Liver (tissue), 9 donors: Measurements from ENCODE around the gene DCXR. TPM values are rescaled to one million over a fixed set of nuclear protein-coding genes. Genes with fewer than 3 reads are reported as not detected.

ENCODE experiments used
- DNase-seq: peaks from one replicate; pipeline ENCODE4 v3.0.0-alpha.2; 2017; ENCODE audit warnings: low spot score
- H3K27ac ChIP-seq, 2 donors: one replicate each; pipeline ENCODE4 v1.7.0; 2013; ENCODE audit warnings: inconsistent platforms in 2 of 2, low read length in 2 of 2, control low read depth in 1 of 2, low read depth in 1 of 2, mild to moderate bottlenecking in 1 of 2
- H3K27me3 ChIP-seq, 4 donors: one replicate each; pipeline versions ENCODE4 v1.6.1 to v1.7.0; 2013; ENCODE audit warnings: low read length in 3 of 4, inconsistent platforms in 1 of 4, mild to moderate bottlenecking in 1 of 4, moderate library complexity in 1 of 4; ENCODE audit not compliant: control insufficient read depth in 4 of 4, insufficient read depth in 4 of 4
- H3K36me3 ChIP-seq, 4 donors: one replicate each; pipeline versions ENCODE4 v1.6.1 to v1.7.0; 2013; ENCODE audit warnings: low read length in 3 of 4, mild to moderate bottlenecking in 3 of 4, low read depth in 1 of 4, moderate library complexity in 1 of 4; ENCODE audit not compliant: control insufficient read depth in 4 of 4, insufficient read depth in 3 of 4
- H3K4me1 ChIP-seq, 4 donors: one replicate each; pipeline versions ENCODE4 v1.6.1 to v1.7.0; 2013; ENCODE audit warnings: low read length in 3 of 4, mild to moderate bottlenecking in 3 of 4, moderate library complexity in 1 of 4; ENCODE audit not compliant: control insufficient read depth in 4 of 4, insufficient read depth in 4 of 4
- H3K4me3 ChIP-seq, 3 donors: one replicate each; pipeline versions ENCODE4 v1.6.1 to v1.7.0; 2013; ENCODE audit warnings: low read length in 3 of 3, control low read depth in 1 of 3, low read depth in 1 of 3, mild to moderate bottlenecking in 1 of 3
- H3K9ac ChIP-seq, 2 donors: one replicate each; pipeline ENCODE4 v1.7.0; 2013; ENCODE audit warnings: low read length in 2 of 2, mild to moderate bottlenecking in 2 of 2, moderate library complexity in 2 of 2, control low read depth in 1 of 2, low read depth in 1 of 2
- H3K9me3 ChIP-seq, 4 donors: one replicate each; pipeline versions ENCODE4 v1.6.1 to v1.7.0; 2013; ENCODE audit warnings: low read length in 3 of 4; ENCODE audit not compliant: control insufficient read depth in 4 of 4
- ATF3 ChIP-seq: IDR thresholded peaks from 2 replicates; pipeline ENCODE4 v1.6.1; 2016; ENCODE audit warnings: antibody characterized with exemption
- CTCF ChIP-seq: fragments of 150-350 bp; IDR thresholded peaks from 2 replicates; pipeline ENCODE4 v1.5.1; 2017; ENCODE audit warnings: improper control_type of control experiment, low read depth, low read length; ENCODE audit not compliant: missing input control
- EGR1 ChIP-seq, 2 donors: IDR thresholded peaks; 2 replicates each; pipeline ENCODE4 v1.6.1; 2016 to 2018; ENCODE audit warnings: antibody characterized with exemption in 2 of 2, low read depth in 2 of 2
- FOXA1 ChIP-seq: IDR thresholded peaks from 2 replicates; pipeline ENCODE4 v1.6.1; 2016; ENCODE audit warnings: antibody characterized with exemption
- FOXA2 ChIP-seq: IDR thresholded peaks from 2 replicates; pipeline ENCODE4 v1.6.1; 2016; ENCODE audit warnings: antibody characterized with exemption
- GABPA ChIP-seq, 2 donors: IDR thresholded peaks in 1 of 2; conservative IDR thresholded peaks in 1 of 2; 2 replicates each; pipeline ENCODE4 v1.6.1; 2016; ENCODE audit warnings: antibody characterized with exemption in 2 of 2, mild to moderate bottlenecking in 1 of 2, moderate library complexity in 1 of 2
- HNF4A ChIP-seq, 2 donors: conservative IDR thresholded peaks; 2 replicates each; pipeline ENCODE4 v1.6.1; 2016; ENCODE audit warnings: antibody characterized with exemption in 2 of 2, mild to moderate bottlenecking in 2 of 2
- HNF4G ChIP-seq: IDR thresholded peaks from 2 replicates; pipeline ENCODE4 v1.6.1; 2016; ENCODE audit warnings: antibody characterized with exemption
- JUND ChIP-seq, 2 donors: IDR thresholded peaks; 2 replicates each; pipeline ENCODE4 v1.6.1; 2016; ENCODE audit warnings: antibody characterized with exemption in 2 of 2
- MAX ChIP-seq: IDR thresholded peaks from 2 replicates; pipeline ENCODE4 v1.6.1; 2016; ENCODE audit warnings: antibody characterized with exemption
- NR2F2 ChIP-seq: IDR thresholded peaks from 2 replicates; pipeline ENCODE4 v1.6.1; 2016; ENCODE audit warnings: antibody characterized with exemption
- RAD21 ChIP-seq, 2 donors: IDR thresholded peaks; 2 replicates each; pipeline ENCODE4 v1.6.1; 2016; ENCODE audit warnings: antibody characterized with exemption in 2 of 2, mild to moderate bottlenecking in 2 of 2
- REST ChIP-seq: IDR thresholded peaks from 2 replicates; pipeline ENCODE4 v1.6.1; 2016; ENCODE audit warnings: antibody characterized with exemption, mild to moderate bottlenecking
- RXRA ChIP-seq, 2 donors: IDR thresholded peaks; 2 replicates each; pipeline ENCODE4 v1.6.1; 2017 to 2018; ENCODE audit warnings: antibody characterized with exemption in 2 of 2, mild to moderate bottlenecking in 1 of 2
- SP1 ChIP-seq: IDR thresholded peaks from 2 replicates; pipeline ENCODE4 v1.6.1; 2018; ENCODE audit warnings: antibody characterized with exemption, mild to moderate bottlenecking
- TAF1 ChIP-seq: conservative IDR thresholded peaks from 2 replicates; pipeline ENCODE4 v1.6.1; 2016; ENCODE audit warnings: antibody characterized with exemption, mild to moderate bottlenecking
- YY1 ChIP-seq: IDR thresholded peaks from 2 replicates; pipeline ENCODE4 v1.6.1; 2016; ENCODE audit warnings: antibody characterized with exemption, mild to moderate bottlenecking
- ZBTB33 ChIP-seq: IDR thresholded peaks from 2 replicates; pipeline ENCODE4 v1.6.1; 2016; ENCODE audit warnings: antibody characterized with exemption
- WGBS: extraction: QIAGEN DNeasy Blood & Tissue Kit; methylation state at CpG from one replicate; pipeline ENCODE4 v1.1.7; 2013; 5-methylcytosine and 5-hydroxymethylcytosine counted together
- polyA plus RNA-seq, 2 donors: library from polyadenylated mRNA; stranded (reverse) in 1 of 2; unstranded in 1 of 2; fragments of 200-250 nt in 1 of 2; fragments of >200 nt in 1 of 2; fragmentation: Nextera tagmentation in 1 of 2; extraction: Ambion mirVana in 1 of 2; gene quantifications; one replicate each; pipeline versions ENCODE4 v1.2.1 to v1.2.3, GENCODE V29; 2013 to 2015
- total RNA-seq, 2 donors: library from RNA; depleted of rRNA; stranded (reverse); fragments of >200 nt; gene quantifications; one replicate each; pipeline ENCODE4 v1.2.3, GENCODE V29; 2014
- donor health status: healthy.
- donor health status: healthy.
- donor health status: healthy.
- donor health status: healthy.
- donor health status: healthy.

The DCXR gene
- total and polyA plus RNA-seq, 4 donors: 58.6 to 1,190 (median 585) TPM

GRCh38 chr17:82008941-82009405, 28.5 kb downstream of the DCXR start:
- Histone ChIP-seq H3K27ac (no peak overlapping the region), H3K4me1 (no peaks in the 10 kb centered on the region), H3K27me3 (no peaks in the 10 kb centered on the region), H3K4me3 (no peak overlapping the region), H3K36me3 (peaks cover 0 to 9% (median 3%) of the 10 kb centered on the region in 4 donors), H3K9me3 (no peaks in the 10 kb centered on the region), H3K9ac (no peak overlapping the region)
- no peak for DNase-seq
- 90% methylated on average over 28 of the region's 28 CpGs for WGBS
- TF ChIP-seq SP1: no peak
- TF ChIP-seq RXRA (IDR thresholded peaks at IDR 0.05): no peak
- no peak for TF ChIP-seq NR2F2
- TF ChIP-seq HNF4A (conservative IDR thresholded peaks at IDR 0.05): no peak
- TF ChIP-seq ZBTB33: no peak
- no peak for TF ChIP-seq MAX
- TF ChIP-seq FOXA2: no peak
- TF ChIP-seq CTCF: no peak
- TF ChIP-seq FOXA1: no peak
- TF ChIP-seq TAF1: no peak
- TF ChIP-seq RAD21 (IDR thresholded peaks at IDR 0.05): no peak
- no peak for TF ChIP-seq YY1
- TF ChIP-seq REST: no peak
- TF ChIP-seq EGR1 (IDR thresholded peaks at IDR 0.05; ENCODE audit: low read depth in 2 of 2): no peak
- no peak for TF ChIP-seq HNF4G
- no peak for TF ChIP-seq GABPA (IDR thresholded peaks at IDR 0.05 in 1 of 2, conservative IDR thresholded peaks at IDR 0.05 in 1 of 2)
- no peak for TF ChIP-seq ATF3
- no peak for TF ChIP-seq JUND (IDR thresholded peaks at IDR 0.05)
